ENCODE measurements around the gene FSD2.

- TF ChIP-seq POLR2A (IDR thresholded peaks at IDR 0.05; ENCODE audit: low read depth, low read length) (no peak), ZNF384 (IDR thresholded peaks at IDR 0.05; ENCODE audit: borderline replicate concordance, low read depth, low read length) (no peak), CTCF (IDR thresholded peaks at IDR 0.05 in 2 of 3, conservative IDR thresholded peaks at IDR 0.05 in 1 of 3; ENCODE audit: control insufficient read depth in 2 of 3, extremely low read depth in 1 of 3, insufficient read depth in 1 of 3, low read depth in 3 of 3, low read length in 3 of 3) (no peak), SMC3 (IDR thresholded peaks at IDR 0.05; ENCODE audit: borderline replicate concordance, low read length) (no peak), TAF1 (IDR thresholded peaks at IDR 0.05; ENCODE audit: borderline replicate concordance, low read depth, low read length) (no peak), CBX3 (IDR thresholded peaks at IDR 0.05; ENCODE audit: borderline replicate concordance, low read depth) (no peak), EP300 (IDR thresholded peaks at IDR 0.05; ENCODE audit: borderline replicate concordance in 1 of 2, control insufficient read depth in 1 of 2, low read depth in 2 of 2, low read length in 2 of 2) (no peak), ZNF24 (IDR thresholded peaks at IDR 0.05) (no peak), KDM1A (IDR thresholded peaks at IDR 0.05; ENCODE audit: borderline replicate concordance) (no peak), FOS (IDR thresholded peaks at IDR 0.05; ENCODE audit: borderline replicate concordance, extremely low read depth, insufficient read length) (no peak), SREBF2 (IDR thresholded peaks at IDR 0.05; ENCODE audit: low read length) (no peak)
- TF ChIP-seq, protein P1, sequence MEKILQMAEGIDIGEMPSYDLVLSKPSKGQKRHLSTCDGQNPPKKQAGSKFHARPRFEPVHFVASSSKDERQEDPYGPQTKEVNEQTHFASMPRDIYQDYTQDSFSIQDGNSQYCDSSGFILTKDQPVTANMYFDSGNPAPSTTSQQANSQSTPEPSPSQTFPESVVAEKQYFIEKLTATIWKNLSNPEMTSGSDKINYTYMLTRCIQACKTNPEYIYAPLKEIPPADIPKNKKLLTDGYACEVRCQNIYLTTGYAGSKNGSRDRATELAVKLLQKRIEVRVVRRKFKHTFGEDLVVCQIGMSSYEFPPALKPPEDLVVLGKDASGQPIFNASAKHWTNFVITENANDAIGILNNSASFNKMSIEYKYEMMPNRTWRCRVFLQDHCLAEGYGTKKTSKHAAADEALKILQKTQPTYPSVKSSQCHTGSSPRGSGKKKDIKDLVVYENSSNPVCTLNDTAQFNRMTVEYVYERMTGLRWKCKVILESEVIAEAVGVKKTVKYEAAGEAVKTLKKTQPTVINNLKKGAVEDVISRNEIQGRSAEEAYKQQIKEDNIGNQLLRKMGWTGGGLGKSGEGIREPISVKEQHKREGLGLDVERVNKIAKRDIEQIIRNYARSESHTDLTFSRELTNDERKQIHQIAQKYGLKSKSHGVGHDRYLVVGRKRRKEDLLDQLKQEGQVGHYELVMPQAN (conservative IDR thresholded peaks at IDR 0.05) = no peak
Observed at GRCh38 chr15:82793737-82794136, 12.1 kb downstream of the FSD2 start.

All from GM12878 (cell line).